AG09309 (cell line): ENCODE data around the gene KLHDC9.

Experiments
- DNase-seq: peaks from one replicate; pipeline ENCODE4 v3.0.0-alpha.2; 2010; ENCODE audit warnings: low read depth
- H3K4me3 ChIP-seq: 2 replicates; pipeline ENCODE4 v1.5.1; 2011; ENCODE audit warnings: mild to moderate bottlenecking, low read depth, low read length, moderate library complexity; ENCODE audit not compliant: control insufficient read depth
- TF ChIP-seq, protein P1 (sequence below): IDR thresholded peaks from 2 replicates; pipeline ENCODE4 v1.5.1; 2011; ENCODE audit warnings: mild to moderate bottlenecking, low read depth, low read length, inconsistent platforms; ENCODE audit not compliant: insufficient read depth, control insufficient read depth; ENCODE audit errors: missing control alignments

The KLHDC9 gene

GRCh38 chr1:161128591-161129420 lies 30.6 kb downstream of the KLHDC9 start:
- H3K4me3 ChIP-seq: no peak overlapping the region
- no peak for DNase-seq
- TF ChIP-seq, protein P1, sequence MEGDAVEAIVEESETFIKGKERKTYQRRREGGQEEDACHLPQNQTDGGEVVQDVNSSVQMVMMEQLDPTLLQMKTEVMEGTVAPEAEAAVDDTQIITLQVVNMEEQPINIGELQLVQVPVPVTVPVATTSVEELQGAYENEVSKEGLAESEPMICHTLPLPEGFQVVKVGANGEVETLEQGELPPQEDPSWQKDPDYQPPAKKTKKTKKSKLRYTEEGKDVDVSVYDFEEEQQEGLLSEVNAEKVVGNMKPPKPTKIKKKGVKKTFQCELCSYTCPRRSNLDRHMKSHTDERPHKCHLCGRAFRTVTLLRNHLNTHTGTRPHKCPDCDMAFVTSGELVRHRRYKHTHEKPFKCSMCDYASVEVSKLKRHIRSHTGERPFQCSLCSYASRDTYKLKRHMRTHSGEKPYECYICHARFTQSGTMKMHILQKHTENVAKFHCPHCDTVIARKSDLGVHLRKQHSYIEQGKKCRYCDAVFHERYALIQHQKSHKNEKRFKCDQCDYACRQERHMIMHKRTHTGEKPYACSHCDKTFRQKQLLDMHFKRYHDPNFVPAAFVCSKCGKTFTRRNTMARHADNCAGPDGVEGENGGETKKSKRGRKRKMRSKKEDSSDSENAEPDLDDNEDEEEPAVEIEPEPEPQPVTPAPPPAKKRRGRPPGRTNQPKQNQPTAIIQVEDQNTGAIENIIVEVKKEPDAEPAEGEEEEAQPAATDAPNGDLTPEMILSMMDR: no peak

DNA sequence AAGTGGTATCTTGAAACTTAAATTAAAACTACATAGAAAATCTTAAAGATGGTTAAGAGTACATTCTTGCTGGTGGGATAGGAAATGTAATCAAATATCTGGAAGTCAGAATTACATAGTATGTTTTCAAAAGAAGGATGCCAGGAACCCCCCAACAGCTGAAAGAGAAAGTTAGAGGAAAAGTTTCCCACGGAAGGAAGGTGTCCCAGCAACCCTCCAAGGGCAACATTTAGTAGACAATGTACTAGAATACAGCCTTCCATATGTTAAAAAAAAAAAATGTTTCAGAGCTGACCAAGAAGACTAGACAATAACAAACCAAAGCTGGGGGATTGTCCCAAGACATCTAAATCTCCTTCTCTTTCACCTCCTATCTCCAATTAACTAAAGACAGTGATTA lies 32.1 kb downstream of the KLHDC9 start:
- TF ChIP-seq, protein P1: no peak
- no peak for DNase-seq
- H3K4me3 ChIP-seq: no peak overlapping the region

- H3K4me3 ChIP-seq: peak overlapping the region; percentile 63
- TF ChIP-seq, protein P1: no peak
- no peak for DNase-seq
Observed at GRCh38 chr1:161131523-161132409, 33.6 kb downstream of the KLHDC9 start.

- TF ChIP-seq, protein P1: peak; percentile 2
Observed at GRCh38 chr1:161132410-161133219, 34.5 kb downstream of the KLHDC9 start, which contains the start of gene DEDD. Gene DEDD, minus strand, starts transcription at chr1:161132667. Its CDS starts 8,205 bp downstream, at chr1:161124462.

GRCh38 chr1:161133220-161133740 lies 35.1 kb downstream of the KLHDC9 start:
- peak overlapping the region; percentile 63 for H3K4me3 ChIP-seq
- no peak for DNase-seq
- TF ChIP-seq, protein P1: no peak

More at GRCh38 chr1:161132410-161133219, 34.5 kb downstream of the KLHDC9 start, which contains the start of gene DEDD:
- DNase-seq: peak; percentile 90
- H3K4me3 ChIP-seq: peak within 1 kb of the TSS; percentile 63
